ENCODE data around the gene RHOH. TPM values are rescaled to one million over a fixed set of nuclear protein-coding genes. Genes with fewer than 3 reads are reported as not detected.

RHOH gene
- total and polyA plus RNA-seq, 5 donors from 2014 or later, result 360 to 645 (median 432) TPM

DNA sequence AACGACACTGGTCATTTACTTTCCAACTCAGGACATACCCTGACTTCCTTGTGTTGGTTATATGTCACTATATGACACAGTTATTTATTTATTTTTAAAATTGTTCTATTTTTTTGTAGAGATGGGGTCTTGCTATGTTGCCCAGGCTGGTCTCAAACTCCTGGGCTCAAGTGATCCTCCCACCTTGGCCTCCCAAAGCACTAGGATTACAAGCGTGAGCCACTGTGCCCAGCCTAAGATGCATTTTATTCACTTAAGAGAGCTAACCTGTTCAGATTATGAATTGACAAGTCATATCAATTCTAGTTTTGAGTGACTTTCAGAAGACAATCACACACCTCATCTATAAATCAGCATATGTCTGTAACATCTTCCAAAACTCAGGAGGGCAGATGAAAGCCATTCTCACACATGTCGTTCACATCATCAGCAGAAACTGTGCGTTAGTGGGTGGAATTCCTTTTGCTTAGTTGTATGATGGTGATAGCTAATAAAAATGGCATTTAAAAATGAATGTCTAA is 9.4 kb upstream of the RHOH start:
- no peak for ATAC-seq (ENCODE audit: low read depth in 2 of 2)
- Mint-ChIP-seq H3K27ac (peak overlapping the region in 2 of 3 donors; percentile 33 to 59), H3K4me3 (peak overlapping the region in 3 of 4 donors; percentile 38 to 44 (median 42)), H3K27me3 (peaks cover 5% of the 10 kb centered on the region), H3K9me3 (no peaks in the 10 kb centered on the region), H3K36me3 (no peaks in the 10 kb centered on the region), H3K4me1 (peaks cover 18 to 69% (median 53%) of the 10 kb centered on the region in 4 donors)
- Histone ChIP-seq H3K9me3 (ENCODE audit: control insufficient read depth in 2 of 2, low read length in 2 of 2) (no peaks in the 10 kb centered on the region), H3K27ac (ENCODE audit: insufficient read depth, low read length, poor library complexity, severe bottlenecking) (no peak overlapping the region), H3K27me3 (ENCODE audit: control insufficient read depth, insufficient read depth, low read length) (no peaks in the 10 kb centered on the region), H3K36me3 (ENCODE audit: control insufficient read depth, insufficient read depth, low read length) (no peaks in the 10 kb centered on the region), H3K4me1 (ENCODE audit: control insufficient read depth, insufficient read depth, low read length, poor library complexity, severe bottlenecking) (peaks cover 26% of the 10 kb centered on the region), H3K4me3 (ENCODE audit: low read depth, low read length) (peak overlapping the region; percentile 23)
- peak in 1 of 3 donors; percentile 34 for DNase-seq

DNA sequence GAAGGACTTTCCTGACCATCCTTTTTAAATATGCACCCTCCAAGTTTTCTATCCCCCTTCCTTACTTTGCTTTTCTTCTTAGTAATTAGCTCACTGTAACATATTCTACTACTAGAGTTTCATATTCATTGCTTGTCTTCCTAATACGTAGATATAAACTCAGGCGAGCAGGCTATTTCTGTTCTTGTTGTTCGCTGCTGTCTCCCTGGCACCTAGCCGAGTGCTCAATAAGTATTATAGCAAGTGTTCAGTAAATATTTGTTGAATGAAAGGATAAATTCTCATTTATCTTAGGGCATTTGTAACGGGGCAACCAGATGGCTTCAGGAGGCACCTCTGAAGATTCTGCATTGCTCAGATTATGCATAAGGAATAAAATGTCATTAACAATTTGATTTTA is 6.8 kb upstream of the RHOH start:
- no peaks in the 10 kb centered on the region for H3K9me3 Mint-ChIP-seq
- H3K36me3 Mint-ChIP-seq, result no peaks in the 10 kb centered on the region
- H3K4me1 Mint-ChIP-seq, result peaks cover 10 to 78% (median 62%) of the 10 kb centered on the region in 4 donors
- H3K27ac Mint-ChIP-seq, result peak overlapping the region; percentile 88 to 99 (median 93)
- no peaks in the 10 kb centered on the region for H3K36me3 ChIP-seq (ENCODE audit: control insufficient read depth, insufficient read depth, low read length)
- H3K4me3 Mint-ChIP-seq, result peak overlapping the region in 2 of 4 donors; percentile 97 to 99
- peaks cover 5% of the 10 kb centered on the region for H3K27me3 Mint-ChIP-seq
- ATAC-seq (ENCODE audit: low read depth in 2 of 2) (no peak), DNase-seq (no peak)
- no peaks in the 10 kb centered on the region for H3K27me3 ChIP-seq (ENCODE audit: control insufficient read depth, insufficient read depth, low read length)
- H3K9me3 ChIP-seq (ENCODE audit: control insufficient read depth in 2 of 2, low read length in 2 of 2), result no peaks in the 10 kb centered on the region
- H3K4me3 ChIP-seq (ENCODE audit: low read depth, low read length), result peak overlapping the region; percentile 87
- peak overlapping the region; percentile 100 for H3K27ac ChIP-seq (ENCODE audit: insufficient read depth, low read length, poor library complexity, severe bottlenecking)
- peaks cover 43% of the 10 kb centered on the region for H3K4me1 ChIP-seq (ENCODE audit: control insufficient read depth, insufficient read depth, low read length, poor library complexity, severe bottlenecking)

DNA sequence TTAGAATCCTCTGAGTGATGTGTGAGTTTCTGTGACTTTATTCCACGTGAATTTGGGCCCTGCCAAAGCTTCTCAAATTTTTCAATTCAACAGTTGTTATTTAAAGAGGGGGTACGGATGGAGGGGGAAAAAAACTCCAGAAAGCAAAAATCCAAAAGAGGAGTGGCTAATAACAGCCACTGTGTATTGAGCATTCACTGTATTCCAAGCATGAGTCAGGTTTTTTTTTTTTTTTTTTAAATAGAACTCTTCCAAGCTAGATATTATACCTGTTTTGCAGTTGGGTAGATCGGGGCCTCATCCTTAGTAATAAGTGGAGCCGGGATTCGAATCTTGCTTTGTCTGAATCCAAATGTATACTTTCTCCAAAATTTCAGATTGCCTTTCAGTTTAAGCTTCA is 6.4 kb upstream of the RHOH start:
- H3K4me3 ChIP-seq (ENCODE audit: low read depth, low read length), result peak overlapping the region; percentile 87
- Mint-ChIP-seq H3K9me3 (no peaks in the 10 kb centered on the region), H3K27me3 (peaks cover 5% of the 10 kb centered on the region), H3K36me3 (no peaks in the 10 kb centered on the region), H3K4me3 (peak overlapping the region; percentile 97 to 99 (median 98)), H3K4me1 (peaks cover 10 to 82% (median 63%) of the 10 kb centered on the region in 4 donors), H3K27ac (peak overlapping the region; percentile 88 to 99 (median 99))
- peaks cover 46% of the 10 kb centered on the region for H3K4me1 ChIP-seq (ENCODE audit: control insufficient read depth, insufficient read depth, low read length, poor library complexity, severe bottlenecking)
- ATAC-seq (ENCODE audit: low read depth in 2 of 2) (no peak), DNase-seq (no peak)
- H3K36me3 ChIP-seq (ENCODE audit: control insufficient read depth, insufficient read depth, low read length), result no peaks in the 10 kb centered on the region
- peak overlapping the region; percentile 100 for H3K27ac ChIP-seq (ENCODE audit: insufficient read depth, low read length, poor library complexity, severe bottlenecking)
- H3K27me3 ChIP-seq (ENCODE audit: control insufficient read depth, insufficient read depth, low read length), result no peaks in the 10 kb centered on the region
- H3K9me3 ChIP-seq (ENCODE audit: control insufficient read depth in 2 of 2, low read length in 2 of 2), result no peaks in the 10 kb centered on the region

DNA sequence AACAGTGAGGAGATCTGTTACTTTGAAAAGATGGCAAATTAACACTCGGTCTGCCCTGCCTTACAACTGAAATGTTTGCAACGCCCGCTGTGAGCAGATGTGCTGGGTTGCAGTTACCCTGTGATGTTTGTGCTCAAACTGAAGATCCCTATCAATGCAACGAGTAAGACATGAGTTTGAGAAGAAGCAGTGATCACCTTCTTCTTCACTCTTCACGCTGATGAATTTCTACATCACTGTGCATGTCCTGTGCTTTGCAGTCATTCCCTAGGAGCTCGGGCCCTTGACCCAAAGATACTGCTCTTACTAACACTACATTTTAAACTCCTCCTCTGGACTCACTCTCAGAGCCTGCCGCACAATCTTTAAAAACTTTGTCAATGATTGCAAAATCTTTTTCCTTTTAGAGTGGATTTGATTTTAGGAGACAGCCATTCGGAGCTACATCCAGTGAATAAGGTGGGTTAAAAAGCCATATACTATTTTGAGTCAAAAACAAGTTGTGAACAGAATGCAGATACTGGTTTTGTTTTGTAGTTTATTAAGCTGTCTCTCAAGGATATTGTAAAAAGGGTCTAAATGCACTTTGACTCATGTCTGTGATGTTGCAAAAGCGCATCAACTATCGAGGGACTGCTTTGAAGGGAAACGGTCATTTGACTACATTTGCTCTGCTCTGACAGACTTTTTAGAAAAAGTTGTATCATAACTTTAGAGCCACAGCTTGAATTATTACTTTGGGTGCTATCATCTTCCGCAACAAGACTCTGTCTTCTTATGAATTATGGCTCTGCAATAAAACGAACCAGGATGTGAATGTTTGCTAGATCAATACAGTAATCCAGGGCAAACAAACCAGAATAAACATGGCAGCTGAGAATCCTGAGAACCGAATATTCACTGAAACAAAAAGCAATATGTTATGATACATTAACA is 5.7 kb upstream of the RHOH start:
- H3K4me1 ChIP-seq (ENCODE audit: control insufficient read depth, insufficient read depth, low read length, poor library complexity, severe bottlenecking), result peaks cover 46% of the 10 kb centered on the region
- peak; percentile 37 to 44 for ATAC-seq (ENCODE audit: low read depth in 2 of 2)

DNA sequence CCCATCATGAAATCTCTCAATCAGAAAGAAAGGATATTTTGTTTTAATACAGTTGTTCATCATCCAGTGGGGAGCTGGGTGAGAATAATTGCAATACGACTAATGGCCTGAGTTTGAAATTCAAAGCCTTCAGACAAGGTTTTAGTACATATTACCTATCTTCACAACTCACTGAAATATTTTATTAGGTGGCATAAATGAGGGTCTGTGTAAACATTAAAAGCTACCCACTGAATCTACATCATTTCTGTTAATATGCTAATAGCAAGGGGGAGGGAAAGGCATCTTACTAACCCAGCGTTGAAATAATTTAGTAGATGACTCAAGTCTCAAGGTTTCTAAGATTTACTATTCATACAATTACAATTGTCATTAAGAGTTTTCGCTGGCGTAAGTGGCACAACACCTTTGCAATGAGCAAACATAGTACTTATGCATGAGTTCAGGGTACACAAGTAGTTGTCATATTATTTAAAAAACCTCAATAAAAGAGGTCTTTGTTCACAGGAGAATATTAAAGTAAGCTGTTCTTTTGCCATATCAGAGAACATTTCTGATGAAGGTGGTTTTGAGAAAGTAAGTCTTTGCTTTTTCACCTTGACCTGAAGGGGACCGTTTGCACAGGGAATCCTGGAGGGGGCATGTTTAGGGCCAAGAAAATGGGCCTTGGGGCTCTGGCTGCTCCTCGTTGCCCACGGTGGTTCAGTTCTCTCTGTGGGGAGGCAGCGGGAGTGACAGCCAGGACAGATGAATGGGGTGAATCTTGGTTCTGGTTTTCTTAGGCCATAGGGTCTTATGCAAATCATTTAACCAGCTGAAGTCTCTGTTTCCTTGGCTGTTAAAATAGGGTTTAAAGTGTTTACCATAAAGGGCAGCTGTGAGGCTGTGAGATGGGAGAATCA is 4.5 kb upstream of the RHOH start:
- no peaks in the 10 kb centered on the region for H3K9me3 Mint-ChIP-seq
- peak overlapping the region; percentile 99 for H3K27ac Mint-ChIP-seq
- H3K4me3 Mint-ChIP-seq, result peak overlapping the region; percentile 97 to 99 (median 98)
- Histone ChIP-seq H3K27me3 (ENCODE audit: control insufficient read depth, insufficient read depth, low read length) (no peaks in the 10 kb centered on the region), H3K4me1 (ENCODE audit: control insufficient read depth, insufficient read depth, low read length, poor library complexity, severe bottlenecking) (peaks cover 50% of the 10 kb centered on the region), H3K27ac (ENCODE audit: insufficient read depth, low read length, poor library complexity, severe bottlenecking) (peak overlapping the region; percentile 100), H3K9me3 (ENCODE audit: control insufficient read depth in 2 of 2, low read length in 2 of 2) (no peaks in the 10 kb centered on the region), H3K4me3 (ENCODE audit: low read depth, low read length) (peak overlapping the region; percentile 87), H3K36me3 (ENCODE audit: control insufficient read depth, insufficient read depth, low read length) (no peaks in the 10 kb centered on the region)
- ATAC-seq (ENCODE audit: low read depth in 2 of 2), result no peak
- H3K36me3 Mint-ChIP-seq, result peaks cover 6% of the 10 kb centered on the region
- peak in 1 of 3 donors; percentile 40 for DNase-seq
- peaks cover 5% of the 10 kb centered on the region for H3K27me3 Mint-ChIP-seq
- H3K4me1 Mint-ChIP-seq, result peaks cover 10 to 77% (median 59%) of the 10 kb centered on the region in 4 donors

More for the DNA sequence above, 5.7 kb upstream of the RHOH start:
- H3K9me3 Mint-ChIP-seq, result no peaks in the 10 kb centered on the region
- no peaks in the 10 kb centered on the region for H3K36me3 Mint-ChIP-seq
- peak overlapping the region; percentile 97 to 99 (median 98) for H3K4me3 Mint-ChIP-seq
- peak in 1 of 3 donors; percentile 85 for DNase-seq
- peaks cover 10 to 84% (median 61%) of the 10 kb centered on the region in 4 donors for H3K4me1 Mint-ChIP-seq
- peak overlapping the region; percentile 88 to 99 (median 99) for H3K27ac Mint-ChIP-seq
- H3K9me3 ChIP-seq (ENCODE audit: control insufficient read depth in 2 of 2, low read length in 2 of 2), result no peaks in the 10 kb centered on the region
- H3K27me3 ChIP-seq (ENCODE audit: control insufficient read depth, insufficient read depth, low read length), result no peaks in the 10 kb centered on the region
- peaks cover 5% of the 10 kb centered on the region for H3K27me3 Mint-ChIP-seq
- H3K27ac ChIP-seq (ENCODE audit: insufficient read depth, low read length, poor library complexity, severe bottlenecking), result peak overlapping the region; percentile 100
- peak overlapping the region; percentile 87 for H3K4me3 ChIP-seq (ENCODE audit: low read depth, low read length)
- H3K36me3 ChIP-seq (ENCODE audit: control insufficient read depth, insufficient read depth, low read length), result no peaks in the 10 kb centered on the region

DNA sequence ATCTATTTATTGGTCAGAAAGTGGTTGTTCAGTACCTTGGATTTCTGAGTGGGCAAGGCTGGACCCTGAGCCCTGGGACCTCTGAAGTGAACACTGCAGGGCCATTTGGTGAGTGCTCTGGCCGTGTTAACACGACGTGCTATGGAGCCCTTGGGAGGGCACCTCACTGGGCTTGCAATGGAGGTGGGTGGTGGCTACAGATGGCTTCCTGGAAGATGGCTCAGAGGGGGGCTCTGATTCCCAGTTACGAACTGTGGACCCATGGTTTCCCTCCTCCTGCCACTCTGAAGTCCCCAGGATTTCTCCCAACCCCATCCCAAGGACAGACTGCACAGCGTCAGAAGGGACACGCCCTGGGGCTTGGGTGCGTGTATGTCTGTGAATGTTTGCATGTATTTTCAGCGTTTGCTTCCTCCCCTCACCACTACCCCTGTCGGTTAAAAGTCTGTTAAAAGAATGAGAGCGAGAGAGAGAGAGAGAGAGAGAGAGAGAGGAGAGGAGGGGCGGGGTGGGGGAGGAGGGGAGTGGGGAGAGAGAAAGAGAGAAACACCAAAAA is 3.7 kb upstream of the RHOH start:
- H3K4me1 ChIP-seq (ENCODE audit: control insufficient read depth, insufficient read depth, low read length, poor library complexity, severe bottlenecking), result peaks cover 50% of the 10 kb centered on the region
- peak overlapping the region; percentile 97 to 99 (median 98) for H3K4me3 Mint-ChIP-seq
- peak; percentile 15 to 26 for ATAC-seq (ENCODE audit: low read depth in 2 of 2)

DNA sequence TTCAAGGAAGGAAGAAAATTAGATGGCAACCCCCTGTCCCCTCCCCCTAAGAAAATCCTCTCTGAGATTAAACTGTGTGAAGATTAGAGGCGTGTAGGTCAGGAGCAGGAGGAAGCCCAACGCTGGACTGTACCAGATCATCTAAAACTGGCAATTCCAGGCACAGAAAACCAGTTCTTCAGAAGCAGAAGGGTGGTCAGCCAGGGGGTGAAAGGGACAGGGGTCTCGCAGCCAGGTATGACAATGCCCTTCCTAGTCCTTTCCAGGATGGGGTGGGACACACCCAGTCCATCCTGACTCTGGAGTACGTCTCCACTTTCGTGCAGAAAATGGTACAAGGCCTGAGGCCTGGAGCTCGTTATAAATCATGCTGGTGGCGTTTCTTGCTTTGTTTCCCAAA is 3.3 kb upstream of the RHOH start:
- H3K27me3 Mint-ChIP-seq, result peaks cover 9% of the 10 kb centered on the region
- Histone ChIP-seq H3K4me3 (ENCODE audit: low read depth, low read length) (peak overlapping the region; percentile 63), H3K36me3 (ENCODE audit: control insufficient read depth, insufficient read depth, low read length) (peaks cover 4% of the 10 kb centered on the region), H3K4me1 (ENCODE audit: control insufficient read depth, insufficient read depth, low read length, poor library complexity, severe bottlenecking) (peaks cover 50% of the 10 kb centered on the region), H3K27ac (ENCODE audit: insufficient read depth, low read length, poor library complexity, severe bottlenecking) (peak overlapping the region; percentile 100), H3K27me3 (ENCODE audit: control insufficient read depth, insufficient read depth, low read length) (no peaks in the 10 kb centered on the region), H3K9me3 (ENCODE audit: control insufficient read depth in 2 of 2, low read length in 2 of 2) (no peaks in the 10 kb centered on the region)
- peak overlapping the region; percentile 97 to 99 (median 98) for H3K4me3 Mint-ChIP-seq
- peaks cover 4 to 70% (median 52%) of the 10 kb centered on the region in 4 donors for H3K4me1 Mint-ChIP-seq
- DNase-seq (no peak), ATAC-seq (ENCODE audit: low read depth in 2 of 2) (no peak)
- H3K27ac Mint-ChIP-seq, result peak overlapping the region; percentile 99
- peaks cover 15% of the 10 kb centered on the region for H3K36me3 Mint-ChIP-seq
- peaks cover 0 to 3% (median 0%) of the 10 kb centered on the region in 7 donors for H3K9me3 Mint-ChIP-seq

More for the DNA sequence above, 3.7 kb upstream of the RHOH start:
- H3K27ac Mint-ChIP-seq, result peak overlapping the region; percentile 99
- Histone ChIP-seq H3K36me3 (ENCODE audit: control insufficient read depth, insufficient read depth, low read length) (no peaks in the 10 kb centered on the region), H3K27ac (ENCODE audit: insufficient read depth, low read length, poor library complexity, severe bottlenecking) (peak overlapping the region; percentile 100), H3K27me3 (ENCODE audit: control insufficient read depth, insufficient read depth, low read length) (no peaks in the 10 kb centered on the region), H3K4me3 (ENCODE audit: low read depth, low read length) (peak overlapping the region; percentile 87), H3K9me3 (ENCODE audit: control insufficient read depth in 2 of 2, low read length in 2 of 2) (no peaks in the 10 kb centered on the region)
- peaks cover 4 to 70% (median 54%) of the 10 kb centered on the region in 4 donors for H3K4me1 Mint-ChIP-seq
- peaks cover 9% of the 10 kb centered on the region for H3K27me3 Mint-ChIP-seq
- peak in 2 of 3 donors; percentile 71 to 90 for DNase-seq
- peaks cover 10% of the 10 kb centered on the region for H3K36me3 Mint-ChIP-seq
- H3K9me3 Mint-ChIP-seq, result peaks cover 0 to 3% (median 0%) of the 10 kb centered on the region in 7 donors

All from CD4-positive, CD25-positive, alpha-beta regulatory T cell (primary cell).